ENCODE data around the gene SEC16A. TPM values are rescaled to one million over a fixed set of nuclear protein-coding genes. Genes with fewer than 3 reads are reported as not detected.
A peak's percentile ranks its signal among the peaks of the same experiment; 100 is the strongest.

SEC16A gene
- total RNA-seq, 1 donor from 2014 or later = 94.5 TPM

DNA sequence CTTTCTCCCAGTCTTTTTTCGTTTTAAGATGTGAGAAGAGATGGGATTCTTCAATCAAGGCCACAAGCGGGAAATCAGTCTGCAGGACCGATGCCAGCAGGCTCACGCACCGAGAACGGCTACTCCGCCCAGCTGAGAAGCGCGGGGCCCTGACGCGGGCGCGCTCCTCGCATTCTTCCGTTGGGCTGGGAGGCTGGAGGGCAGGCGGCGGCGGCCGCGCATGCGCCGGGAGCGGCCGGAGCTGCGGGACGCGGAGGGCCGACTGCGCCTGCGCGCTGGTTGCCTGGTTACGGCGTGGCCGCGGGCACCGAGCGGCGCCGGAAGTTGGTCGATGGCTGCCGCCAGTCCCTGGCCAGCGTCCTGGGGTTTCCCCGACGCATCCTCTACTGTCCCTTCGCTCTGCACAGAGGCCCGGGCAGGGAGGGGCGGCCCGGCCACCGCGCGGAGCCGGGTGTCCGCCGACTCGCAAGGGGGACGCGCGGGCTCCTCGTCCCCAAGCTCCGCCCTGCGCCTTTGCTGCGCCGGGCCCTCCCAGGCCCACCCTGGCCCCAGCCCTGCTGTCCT is 831 bp upstream of the SEC16A start:
- Histone ChIP-seq H3K27me3 (ENCODE audit: insufficient read depth, low read length) (no peaks in the 10 kb centered on the region), H4K20me1 (ENCODE audit: insufficient read depth, low read length) (peaks cover 43% of the 10 kb centered on the region), H2AFZ (ENCODE audit: low read depth, low read length) (peak overlapping the region; percentile 94), H3K4me2 (ENCODE audit: low read length) (peak overlapping the region; percentile 97), H3K4me1 (ENCODE audit: insufficient read depth, low read length) (peaks cover 12% of the 10 kb centered on the region), H3K9me3 (ENCODE audit: insufficient read depth, low read depth, low read length) (no peaks in the 10 kb centered on the region), H3K79me2 (ENCODE audit: insufficient read depth, low read length) (peaks cover 41% of the 10 kb centered on the region), H3K9ac (ENCODE audit: low read length) (peak overlapping the region; percentile 91), H3K36me3 (ENCODE audit: insufficient read depth, low read length) (peaks cover 8% of the 10 kb centered on the region), H3K4me3 (ENCODE audit: insufficient read depth, low read depth, low read length) (peak overlapping the region; percentile 81), H3K27ac (ENCODE audit: low read depth, low read length) (peak overlapping the region; percentile 97)
- no peak overlapping the region for H3K27ac Mint-ChIP-seq (ENCODE audit: unreplicated experiment)
- no peaks in the 10 kb centered on the region for H3K36me3 Mint-ChIP-seq (ENCODE audit: low read depth, unreplicated experiment)
- no peaks in the 10 kb centered on the region for H3K9me3 Mint-ChIP-seq (ENCODE audit: unreplicated experiment)
- peaks cover 10% of the 10 kb centered on the region for H3K4me1 Mint-ChIP-seq (ENCODE audit: low read depth, unreplicated experiment)
- H3K27me3 Mint-ChIP-seq (ENCODE audit: low read depth, unreplicated experiment) = peaks cover 16% of the 10 kb centered on the region
- FAIRE-seq = no peak
- H3K4me3 Mint-ChIP-seq (ENCODE audit: unreplicated experiment) = peak overlapping the region; percentile 77
- no peak for TF ChIP-seq EZH2 (IDR thresholded peaks at IDR 0.05; ENCODE audit: insufficient read depth, low read length)
- TF ChIP-seq, protein P1, sequence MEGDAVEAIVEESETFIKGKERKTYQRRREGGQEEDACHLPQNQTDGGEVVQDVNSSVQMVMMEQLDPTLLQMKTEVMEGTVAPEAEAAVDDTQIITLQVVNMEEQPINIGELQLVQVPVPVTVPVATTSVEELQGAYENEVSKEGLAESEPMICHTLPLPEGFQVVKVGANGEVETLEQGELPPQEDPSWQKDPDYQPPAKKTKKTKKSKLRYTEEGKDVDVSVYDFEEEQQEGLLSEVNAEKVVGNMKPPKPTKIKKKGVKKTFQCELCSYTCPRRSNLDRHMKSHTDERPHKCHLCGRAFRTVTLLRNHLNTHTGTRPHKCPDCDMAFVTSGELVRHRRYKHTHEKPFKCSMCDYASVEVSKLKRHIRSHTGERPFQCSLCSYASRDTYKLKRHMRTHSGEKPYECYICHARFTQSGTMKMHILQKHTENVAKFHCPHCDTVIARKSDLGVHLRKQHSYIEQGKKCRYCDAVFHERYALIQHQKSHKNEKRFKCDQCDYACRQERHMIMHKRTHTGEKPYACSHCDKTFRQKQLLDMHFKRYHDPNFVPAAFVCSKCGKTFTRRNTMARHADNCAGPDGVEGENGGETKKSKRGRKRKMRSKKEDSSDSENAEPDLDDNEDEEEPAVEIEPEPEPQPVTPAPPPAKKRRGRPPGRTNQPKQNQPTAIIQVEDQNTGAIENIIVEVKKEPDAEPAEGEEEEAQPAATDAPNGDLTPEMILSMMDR (IDR thresholded peaks at IDR 0.05; ENCODE audit: insufficient read depth, low read depth, low read length) = no peak
- peak; percentile 44 for DNase-seq (ENCODE audit: low read depth)

DNA sequence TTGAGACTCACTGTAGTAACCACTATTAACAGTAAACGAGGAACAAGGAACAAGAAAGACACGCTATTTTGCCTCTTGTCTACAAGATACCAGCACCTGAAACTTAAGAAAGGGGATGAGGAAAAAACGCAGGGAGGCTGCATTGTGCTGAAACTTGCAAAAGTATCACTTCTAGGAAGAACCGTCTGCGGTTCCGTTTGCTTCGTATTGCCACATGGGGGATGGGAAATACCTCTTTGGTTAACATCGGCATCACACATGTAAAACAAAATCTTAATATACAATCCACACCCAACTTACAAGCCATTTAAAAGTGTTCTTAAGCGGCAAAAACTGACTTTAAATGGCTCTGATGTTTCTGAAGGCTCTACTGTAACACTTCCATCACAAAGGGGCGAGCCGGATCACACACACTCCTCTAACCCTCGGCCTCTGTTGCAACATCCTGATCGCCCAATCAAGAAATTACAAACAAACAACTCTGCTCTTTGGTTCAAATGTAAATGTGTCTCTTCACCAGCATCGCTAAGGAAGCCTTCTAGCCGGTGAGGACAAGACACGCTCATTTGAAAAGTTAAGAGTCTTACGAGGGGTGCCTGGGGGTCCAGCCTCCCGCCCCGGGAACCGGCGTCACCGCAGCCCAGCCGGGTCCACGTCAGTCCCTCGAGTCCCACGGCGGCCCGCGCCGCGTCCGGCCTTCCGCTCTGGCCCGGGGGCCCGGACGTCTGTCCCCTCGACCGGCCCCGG is 621 bp downstream of the SEC16A start:
- H3K27me3 Mint-ChIP-seq (ENCODE audit: low read depth, unreplicated experiment) = peaks cover 5% of the 10 kb centered on the region
- Histone ChIP-seq H3K9ac (ENCODE audit: low read length) (peak overlapping the region; percentile 99), H3K9me3 (ENCODE audit: insufficient read depth, low read depth, low read length) (no peaks in the 10 kb centered on the region), H3K27ac (ENCODE audit: low read depth, low read length) (peak overlapping the region; percentile 95), H2AFZ (ENCODE audit: low read depth, low read length) (peak overlapping the region; percentile 34), H3K4me3 (ENCODE audit: insufficient read depth, low read depth, low read length) (peak overlapping the region; percentile 99), H3K27me3 (ENCODE audit: insufficient read depth, low read length) (no peaks in the 10 kb centered on the region), H3K4me2 (ENCODE audit: low read length) (peak overlapping the region; percentile 89), H3K79me2 (ENCODE audit: insufficient read depth, low read length) (peaks cover 55% of the 10 kb centered on the region), H3K4me1 (ENCODE audit: insufficient read depth, low read length) (peaks cover 12% of the 10 kb centered on the region), H4K20me1 (ENCODE audit: insufficient read depth, low read length) (peaks cover 57% of the 10 kb centered on the region), H3K36me3 (ENCODE audit: insufficient read depth, low read length) (peaks cover 12% of the 10 kb centered on the region)
- peak overlapping the region; percentile 92 for H3K4me3 Mint-ChIP-seq (ENCODE audit: unreplicated experiment)
- H3K27ac Mint-ChIP-seq (ENCODE audit: unreplicated experiment) = peak overlapping the region; percentile 82
- H3K36me3 Mint-ChIP-seq (ENCODE audit: low read depth, unreplicated experiment) = peaks cover 2% of the 10 kb centered on the region
- H3K4me1 Mint-ChIP-seq (ENCODE audit: low read depth, unreplicated experiment) = peaks cover 13% of the 10 kb centered on the region
- H3K9me3 Mint-ChIP-seq (ENCODE audit: unreplicated experiment) = no peaks in the 10 kb centered on the region
- TF ChIP-seq, protein P1 (IDR thresholded peaks at IDR 0.05; ENCODE audit: insufficient read depth, low read depth, low read length) = no peak
- no peak for TF ChIP-seq EZH2 (IDR thresholded peaks at IDR 0.05; ENCODE audit: insufficient read depth, low read length)
- DNase-seq (ENCODE audit: low read depth) (no peak), FAIRE-seq (no peak)
